ENCODE results near the gene FBXO27. TPM values are rescaled to one million over a fixed set of nuclear protein-coding genes. Genes with fewer than 3 reads are reported as not detected.

FBXO27 gene
- total RNA-seq, 1 experiment from 2014 or later: 18.9 TPM

GRCh38 chr19:39053276-39054090 lies 21.1 kb upstream of the FBXO27 start:
- Mint-ChIP-seq H3K4me3 (no peak overlapping the region), H3K4me1 (no peaks in the 10 kb centered on the region), H3K27ac (no peak overlapping the region), H3K9me3 (peaks cover 15% of the 10 kb centered on the region), H3K36me3 (no peaks in the 10 kb centered on the region), H3K27me3 (ENCODE audit: low read depth) (peaks cover 12% of the 10 kb centered on the region)
- TF ChIP-seq ATF2 (CRISPR knock-in tag; IDR thresholded peaks at IDR 0.05; ENCODE audit: borderline replicate concordance, low read depth) (no peak), ZNF263 (CRISPR knock-in tag; IDR thresholded peaks at IDR 0.05; ENCODE audit: low read depth) (no peak), ATF6 (CRISPR knock-in tag; IDR thresholded peaks at IDR 0.05) (no peak), ZNF423 (CRISPR knock-in tag; IDR thresholded peaks at IDR 0.05) (no peak), TEAD4 (CRISPR knock-in tag; IDR thresholded peaks at IDR 0.05) (no peak), GABPB1 (CRISPR knock-in tag; IDR thresholded peaks at IDR 0.05) (0 out of 2 replicates have a peak, but pooled peaks have one; percentile 20)
- POLR2A ChIA-PET: no interaction called here
- DNase-seq (ENCODE audit: low spot score): no peak
- CTCF ChIA-PET: interaction anchor here (0.7 to 4.6 kb wide), 5 partner anchors 15 to 274 kb away, joined by 3 to 28 read pairs (median 3); partner anchors contain the start of gene NCCRP1
- no peak for ATAC-seq

- ATAC-seq (no peak), DNase-seq (ENCODE audit: low spot score) (no peak)
- TF ChIP-seq USF1 (CRISPR knock-in tag; IDR thresholded peaks at IDR 0.05) (no peak), CREB1 (CRISPR knock-in tag; IDR thresholded peaks at IDR 0.05) (no peak), NFATC4 (CRISPR knock-in tag; IDR thresholded peaks at IDR 0.05) (no peak), PRRX2 (CRISPR knock-in tag; IDR thresholded peaks at IDR 0.05) (no peak), ZNF281 (CRISPR knock-in tag; IDR thresholded peaks at IDR 0.05) (no peak), HMGA2 (CRISPR knock-in tag; IDR thresholded peaks at IDR 0.05) (no peak), CTCF (IDR thresholded peaks at IDR 0.05) (no peak), ATF1 (CRISPR knock-in tag; IDR thresholded peaks at IDR 0.05) (no peak)
- POLR2A ChIA-PET: interaction anchor here (0.8 kb wide), 1 partner anchor 20 kb away, joined by 3 read pairs; no protein-coding TSS in a partner anchor
- peaks cover 15% of the 10 kb centered on the region for H3K9me3 Mint-ChIP-seq
- CTCF ChIA-PET: interaction anchor here (0.5 to 4.6 kb wide), 33 partner anchors 8 to 408 kb away, joined by 3 to 28 read pairs (median 4); partner anchors contain the start of genes FBXO17, FBXO27 and SAMD4B
- H3K27me3 Mint-ChIP-seq (ENCODE audit: low read depth): peaks cover 12% of the 10 kb centered on the region
- H3K4me3 Mint-ChIP-seq: no peak overlapping the region
- no peak overlapping the region for H3K27ac Mint-ChIP-seq
- no peaks in the 10 kb centered on the region for H3K4me1 Mint-ChIP-seq
- no peaks in the 10 kb centered on the region for H3K36me3 Mint-ChIP-seq
These were observed 20.5 kb upstream of the FBXO27 start for GRCh38 chr19:39052846-39053245.
